Thyroid gland (tissue), 4 donors: ENCODE measurements around the gene GATB.

Source experiments
- CTCF ChIP-seq, 6 experiments: fragments of 200-600 bp in 3 of 6; fragments of 450-650 bp in 3 of 6; sonication (generic) in 3 of 6; IDR thresholded peaks; one replicate each; pipeline ENCODE4 v1.5.1; 2016 to 2019; ENCODE audit warnings: antibody characterized with exemption in 6 of 6, mild to moderate bottlenecking in 2 of 6, inconsistent platforms in 1 of 6, moderate library complexity in 1 of 6
- POLR2A ChIP-seq, 2 donors: fragments of 450-650 bp; IDR thresholded peaks; one replicate each; pipeline ENCODE4 v1.6.1; 2017; ENCODE audit warnings: antibody characterized with exemption in 2 of 2, mild to moderate bottlenecking in 2 of 2, moderate library complexity in 1 of 2

- TF ChIP-seq CTCF (IDR thresholded peaks at IDR 0.05) (no peak), POLR2A (IDR thresholded peaks at IDR 0.05) (no peak)
Observed at GRCh38 chr4:151691639-151692442, 69.0 kb downstream of the GATB start.
